Ascending aorta (tissue), 2 donors: Measurements from ENCODE around the gene PBX3. TPM values are rescaled to one million over a fixed set of nuclear protein-coding genes. Genes with fewer than 3 reads are reported as not detected.

Experiments used
- DNase-seq, 2 donors: peaks; one replicate each; pipeline ENCODE4 v3.0.0-alpha.2; 2019; ENCODE audit warnings: low spot score in 2 of 2
- H3K27ac ChIP-seq, 2 donors: fragments of 200-600 bp; sonication (generic); one replicate each; pipeline ENCODE4 v1.5.1; 2016 to 2017; ENCODE audit warnings: mild to moderate bottlenecking in 1 of 2
- H3K27me3 ChIP-seq: fragments of 200-600 bp; sonication (generic); one replicate; pipeline ENCODE4 v1.5.1; 2017
- H3K36me3 ChIP-seq, 2 donors: fragments of 200-600 bp; sonication (generic); one replicate each; pipeline ENCODE4 v1.5.1; 2016
- H3K4me1 ChIP-seq, 2 donors: fragments of 200-600 bp; sonication (generic); one replicate each; pipeline ENCODE4 v1.5.1; 2016 to 2017; ENCODE audit warnings: mild to moderate bottlenecking in 1 of 2
- H3K4me3 ChIP-seq, 2 donors: fragments of 200-600 bp; sonication (generic); one replicate each; pipeline ENCODE4 v1.5.1; 2016 to 2017; ENCODE audit warnings: mild to moderate bottlenecking in 1 of 2
- H3K9me3 ChIP-seq, 2 donors: fragments of 200-600 bp; sonication (generic); one replicate each; pipeline ENCODE4 v1.5.1; 2016
- intact Hi-C: fragments of 100-400 bp; cut with DNase I; formaldehyde crosslinking; loops from one replicate; pipeline ENCODE4 v1.15.1; 2023
- total RNA-seq: library from RNA; depleted of rRNA; stranded (reverse); fragments of >200 nt; gene quantifications from one replicate; pipeline ENCODE4 v1.1.0, GENCODE V29; 2016
- TF ChIP-seq, protein P1 (sequence below), 3 experiments: fragments of 200-600 bp in 2 of 3; fragments of 450-650 bp in 1 of 3; sonication (generic) in 2 of 3; IDR thresholded peaks; one replicate each; pipeline ENCODE4 v1.5.1; 2016 to 2019; ENCODE audit warnings: antibody characterized with exemption in 3 of 3, mild to moderate bottlenecking in 1 of 3, moderate library complexity in 1 of 3

Gene PBX3
- total RNA-seq, 1 donor from 2014 or later: 24.3 TPM

DNA sequence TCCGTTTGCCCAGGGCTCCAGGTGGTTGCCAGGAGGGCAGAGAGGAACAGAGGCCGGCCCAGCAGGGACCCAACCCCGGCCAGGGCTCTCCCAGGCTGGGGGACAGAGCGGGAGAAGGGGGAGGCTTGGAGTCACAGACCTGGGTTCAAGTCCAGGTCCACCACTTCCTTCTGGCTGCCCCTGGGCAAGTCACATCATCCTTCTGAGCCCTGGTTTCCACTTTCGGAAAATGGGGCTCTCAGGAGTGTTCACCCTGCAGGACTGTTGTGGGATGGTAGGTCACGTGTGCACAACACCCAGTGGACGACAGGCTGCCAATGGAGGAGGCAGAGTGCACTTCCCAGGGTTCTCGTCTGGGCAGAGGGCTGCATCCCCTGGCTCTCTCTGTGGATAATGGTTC lies 245.4 kb downstream of the PBX3 start:
- intact Hi-C loops: no loop called here
- peak in 1 of 2 donors; percentile 54 for DNase-seq
- Histone ChIP-seq H3K4me3 (no peak overlapping the region), H3K36me3 (no peaks in the 10 kb centered on the region), H3K9me3 (no peaks in the 10 kb centered on the region), H3K27me3 (no peaks in the 10 kb centered on the region), H3K4me1 (no peaks in the 10 kb centered on the region), H3K27ac (no peak overlapping the region)
- TF ChIP-seq, protein P1, sequence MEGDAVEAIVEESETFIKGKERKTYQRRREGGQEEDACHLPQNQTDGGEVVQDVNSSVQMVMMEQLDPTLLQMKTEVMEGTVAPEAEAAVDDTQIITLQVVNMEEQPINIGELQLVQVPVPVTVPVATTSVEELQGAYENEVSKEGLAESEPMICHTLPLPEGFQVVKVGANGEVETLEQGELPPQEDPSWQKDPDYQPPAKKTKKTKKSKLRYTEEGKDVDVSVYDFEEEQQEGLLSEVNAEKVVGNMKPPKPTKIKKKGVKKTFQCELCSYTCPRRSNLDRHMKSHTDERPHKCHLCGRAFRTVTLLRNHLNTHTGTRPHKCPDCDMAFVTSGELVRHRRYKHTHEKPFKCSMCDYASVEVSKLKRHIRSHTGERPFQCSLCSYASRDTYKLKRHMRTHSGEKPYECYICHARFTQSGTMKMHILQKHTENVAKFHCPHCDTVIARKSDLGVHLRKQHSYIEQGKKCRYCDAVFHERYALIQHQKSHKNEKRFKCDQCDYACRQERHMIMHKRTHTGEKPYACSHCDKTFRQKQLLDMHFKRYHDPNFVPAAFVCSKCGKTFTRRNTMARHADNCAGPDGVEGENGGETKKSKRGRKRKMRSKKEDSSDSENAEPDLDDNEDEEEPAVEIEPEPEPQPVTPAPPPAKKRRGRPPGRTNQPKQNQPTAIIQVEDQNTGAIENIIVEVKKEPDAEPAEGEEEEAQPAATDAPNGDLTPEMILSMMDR (IDR thresholded peaks at IDR 0.05): no peak

DNA sequence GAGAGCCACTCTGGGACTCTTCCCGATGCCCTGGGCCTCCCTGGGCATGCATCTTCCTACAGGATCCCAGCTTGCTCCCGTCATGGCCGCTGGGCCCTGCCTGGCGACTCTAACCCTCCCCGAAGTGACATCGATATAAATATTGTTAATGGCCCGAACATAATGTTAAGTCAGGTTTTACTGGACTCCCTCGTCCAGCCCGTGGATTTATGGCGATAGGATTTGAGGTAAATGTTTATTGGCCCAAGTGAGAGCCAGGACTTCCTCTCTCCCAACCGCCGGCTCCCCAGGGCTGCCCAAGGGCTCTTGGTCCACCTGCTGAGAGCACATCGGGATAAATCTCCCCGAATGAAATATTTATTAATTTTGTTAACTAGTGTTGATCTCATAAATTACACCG lies 246.3 kb downstream of the PBX3 start:
- H3K27ac ChIP-seq: no peak overlapping the region
- no peaks in the 10 kb centered on the region for H3K27me3 ChIP-seq
- H3K36me3 ChIP-seq: no peaks in the 10 kb centered on the region
- DNase-seq: no peak
- intact Hi-C loops: no loop called here
- H3K4me1 ChIP-seq: no peaks in the 10 kb centered on the region
- H3K9me3 ChIP-seq: no peaks in the 10 kb centered on the region
- no peak overlapping the region for H3K4me3 ChIP-seq
- TF ChIP-seq, protein P1 (IDR thresholded peaks at IDR 0.05): no peak

DNA sequence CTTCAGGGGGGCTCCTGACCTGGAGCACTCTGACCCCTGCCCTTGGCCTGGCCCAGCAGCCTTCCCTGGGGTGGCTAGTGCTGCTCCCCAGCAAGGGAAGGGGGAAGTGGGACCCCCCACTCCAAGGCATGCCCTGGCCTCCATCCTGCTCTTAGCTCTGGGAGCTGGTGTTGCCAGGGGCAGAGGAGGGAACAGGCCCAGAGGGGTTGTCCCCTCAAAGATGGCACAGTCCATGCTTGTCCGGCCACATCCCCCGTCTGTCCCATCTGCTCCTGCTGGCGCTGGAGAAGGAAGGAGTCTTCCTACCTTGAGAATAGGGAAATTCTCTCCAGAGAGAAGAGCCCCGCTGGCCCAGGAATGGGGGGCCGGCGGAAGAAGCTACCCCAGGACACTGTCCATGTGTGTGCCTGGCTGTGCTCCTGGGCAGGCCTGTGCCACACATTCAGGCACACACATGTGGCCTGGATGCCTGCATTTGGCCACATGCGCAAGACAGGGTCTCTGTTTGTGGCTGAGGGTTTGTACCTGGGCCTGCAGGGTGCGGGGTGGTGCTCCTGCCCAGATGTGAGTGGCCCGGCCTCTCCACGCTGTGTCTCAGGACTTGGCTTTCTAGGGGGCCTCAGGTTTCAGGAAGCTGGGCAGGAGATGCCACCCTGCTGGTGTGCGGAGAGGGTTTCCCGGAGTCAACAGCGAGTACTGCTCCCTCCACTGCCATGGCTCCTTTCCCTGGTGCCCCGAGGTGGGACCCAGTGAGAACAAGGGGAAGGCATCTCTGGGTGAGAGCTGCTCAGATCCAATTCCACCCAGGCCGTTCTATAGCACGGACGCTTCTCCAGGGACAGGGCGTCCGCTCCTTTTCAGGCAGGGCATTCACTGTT lies 247.1 kb downstream of the PBX3 start:
- no peaks in the 10 kb centered on the region for H3K4me1 ChIP-seq
- no peaks in the 10 kb centered on the region for H3K36me3 ChIP-seq

DNA sequence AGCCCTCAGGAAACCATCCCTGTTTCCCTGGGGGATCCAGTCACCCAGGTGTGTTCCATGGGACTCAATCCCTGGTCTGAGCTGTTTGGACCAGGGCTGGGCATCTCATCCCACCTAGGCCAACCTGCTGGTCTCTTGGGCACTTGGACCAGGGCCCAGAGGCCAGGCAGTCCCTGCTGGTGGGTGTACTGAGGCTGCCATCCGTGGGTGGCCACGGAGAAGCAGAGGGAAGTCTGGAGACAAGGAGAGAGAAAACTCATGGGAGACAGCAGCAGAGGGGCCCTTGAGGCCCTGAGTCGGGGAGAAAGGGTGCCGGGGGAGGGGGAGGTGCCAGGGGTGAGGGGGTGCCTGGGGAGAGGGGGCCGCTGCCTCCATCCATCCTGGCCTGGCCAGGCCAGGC lies 247.8 kb downstream of the PBX3 start:
- no peaks in the 10 kb centered on the region for H3K9me3 ChIP-seq
- H3K27ac ChIP-seq: no peak overlapping the region
- H3K36me3 ChIP-seq: no peaks in the 10 kb centered on the region
- no peak for DNase-seq
- H3K27me3 ChIP-seq: no peaks in the 10 kb centered on the region
- H3K4me3 ChIP-seq: no peak overlapping the region
- intact Hi-C loops: no loop called here
- TF ChIP-seq, protein P1 (IDR thresholded peaks at IDR 0.05): no peak
- no peaks in the 10 kb centered on the region for H3K4me1 ChIP-seq

More for the DNA sequence above, 247.1 kb downstream of the PBX3 start:
- Histone ChIP-seq H3K9me3 (no peaks in the 10 kb centered on the region), H3K4me3 (no peak overlapping the region), H3K27me3 (no peaks in the 10 kb centered on the region), H3K27ac (no peak overlapping the region)
- intact Hi-C loops: no loop called here
- TF ChIP-seq, protein P1 (IDR thresholded peaks at IDR 0.05): no peak
- no peak for DNase-seq

DNA sequence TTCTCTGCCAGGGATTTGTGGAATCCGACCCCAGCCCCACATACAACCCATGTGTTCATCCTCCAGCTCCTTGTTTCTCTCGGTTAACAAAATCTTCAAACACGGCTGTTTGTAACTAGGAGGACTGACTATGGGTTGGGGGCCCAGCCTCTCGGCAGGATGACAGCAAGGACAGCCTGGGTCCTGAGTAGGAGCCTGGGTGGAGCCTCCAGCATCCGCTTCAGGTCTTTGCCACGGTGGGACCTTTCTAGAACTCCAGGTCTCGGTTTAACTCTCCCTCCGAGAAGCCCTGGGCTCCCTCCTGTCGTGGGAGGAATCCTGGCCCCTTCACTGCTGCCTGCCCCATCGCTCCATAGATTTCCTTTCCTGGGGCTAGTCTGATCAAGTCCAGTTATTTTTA lies 248.5 kb downstream of the PBX3 start:
- H3K27ac ChIP-seq: no peak overlapping the region
- H3K9me3 ChIP-seq: no peaks in the 10 kb centered on the region
- TF ChIP-seq, protein P1 (IDR thresholded peaks at IDR 0.05): no peak
- intact Hi-C loops: no loop called here
- DNase-seq: no peak
- no peaks in the 10 kb centered on the region for H3K4me1 ChIP-seq
- H3K27me3 ChIP-seq: no peaks in the 10 kb centered on the region
- H3K36me3 ChIP-seq: no peaks in the 10 kb centered on the region
- no peak overlapping the region for H3K4me3 ChIP-seq
